HG03196 (cell line): ENCODE data around the gene TMEM86A.

ENCODE experiments used
- ATAC-seq: cut with Tn5 transposase; IDR thresholded peaks from one replicate; pipeline ENCODE4 v1.9.1; 2021; ENCODE audit not compliant: unreplicated experiment

The TMEM86A gene

GRCh38 chr11:18754308-18754707 is 55.7 kb downstream of the TMEM86A start:
- ATAC-seq: no peak
